Neural cell (in vitro differentiated cells): Measurements from ENCODE around the gene CT45A1. TPM values are rescaled to one million over a fixed set of nuclear protein-coding genes. Genes with fewer than 3 reads are reported as not detected.

Experiments
- H2AFZ ChIP-seq: fragments of 200-600, 300-800 bp; sonication (generic), shearing (Covaris generic); 2 replicates; pipeline ENCODE4 v1.6.0; 2014; ENCODE audit warnings: low read depth, mild to moderate bottlenecking, antibody characterized with exemption, low read length, moderate library complexity
- H3F3A ChIP-seq: fragments of 200-600 bp; shearing (Covaris generic); 2 replicates; pipeline ENCODE4 v1.6.1; 2016; ENCODE audit warnings: mild to moderate bottlenecking, moderate library complexity, mixed read lengths, antibody characterized with exemption, low read length; ENCODE audit not compliant: insufficient read depth, poor library complexity, severe bottlenecking
- H3K27ac ChIP-seq: fragments of 200-600, 300-800 bp; sonication (generic), shearing (Covaris generic); 2 replicates; pipeline ENCODE4 v1.5.1; 2014; ENCODE audit warnings: mild to moderate bottlenecking, low read length, moderate library complexity
- H3K27me3 ChIP-seq: fragments of 300-800, 200-600 bp; sonication (generic), shearing (Covaris generic); 2 replicates; pipeline ENCODE4 v1.6.0; 2014; ENCODE audit warnings: mild to moderate bottlenecking, low read depth, low read length, moderate library complexity; ENCODE audit not compliant: insufficient read depth
- H3K36me3 ChIP-seq: fragments of 300-800, 200-600 bp; sonication (generic), shearing (Covaris generic); 2 replicates; pipeline ENCODE4 v1.5.1; 2014; ENCODE audit warnings: mild to moderate bottlenecking, antibody characterized with exemption, low read length, moderate library complexity; ENCODE audit not compliant: insufficient read depth
- H3K4me2 ChIP-seq: fragments of 300-800, 200-600 bp; sonication (generic), shearing (Covaris generic); 2 replicates; pipeline ENCODE4 v1.6.0; 2014; ENCODE audit warnings: mild to moderate bottlenecking, low read length
- H3K4me3 ChIP-seq: fragments of 300-800, 200-600 bp; sonication (generic), shearing (Covaris generic); 2 replicates; pipeline ENCODE4 v1.5.1; 2014; ENCODE audit warnings: mild to moderate bottlenecking, low read length, moderate library complexity
- H3K79me2 ChIP-seq: fragments of 200-600 bp; shearing (Covaris generic); replicated peaks from 2 replicates; pipeline ENCODE4 v1.6.0; 2014; ENCODE audit warnings: mild to moderate bottlenecking, low read length, moderate library complexity; ENCODE audit not compliant: insufficient read depth
- H3K9ac ChIP-seq: fragments of 300-800, 200-600 bp; sonication (generic), shearing (Covaris generic); 2 replicates; pipeline ENCODE4 v1.6.1; 2016; ENCODE audit warnings: mild to moderate bottlenecking, low read length, mixed read lengths
- H3K9me2 ChIP-seq: fragments of 200-600 bp; shearing (Covaris generic); 2 replicates; pipeline ENCODE4 v1.6.1; 2016; ENCODE audit warnings: mild to moderate bottlenecking, low read length, mixed read lengths; ENCODE audit not compliant: insufficient read depth
- H3K9me3 ChIP-seq: fragments of 200-600, 300-800 bp; sonication (generic), shearing (Covaris generic); 2 replicates; pipeline ENCODE4 v1.6.1; 2016; ENCODE audit warnings: mild to moderate bottlenecking, mixed run types, low read length, moderate library complexity, mixed read lengths
- H4K20me1 ChIP-seq: fragments of 200-600 bp; shearing (Covaris generic); 2 replicates; pipeline ENCODE4 v1.6.1; 2016; ENCODE audit warnings: mild to moderate bottlenecking, mixed run types; ENCODE audit not compliant: insufficient read depth
- EP300 ChIP-seq: fragments of 450-650 bp; conservative IDR thresholded peaks from 2 replicates; pipeline ENCODE4 v1.6.1; 2014; ENCODE audit warnings: antibody characterized with exemption, mild to moderate bottlenecking, moderate library complexity; ENCODE audit not compliant: poor library complexity, severe bottlenecking
- EZH2 ChIP-seq: fragments of 200-600, 300-800 bp; shearing (Covaris generic), sonication (generic); IDR thresholded peaks from 2 replicates; pipeline ENCODE4 v1.6.1; 2014; ENCODE audit warnings: antibody characterized with exemption, low read length, borderline replicate concordance, mild to moderate bottlenecking; ENCODE audit not compliant: insufficient read depth, poor library complexity, severe bottlenecking
- MXI1 ChIP-seq: fragments of 450-650 bp; conservative IDR thresholded peaks from 2 replicates; pipeline ENCODE4 v1.6.1; 2014; ENCODE audit warnings: antibody characterized with exemption, mild to moderate bottlenecking; ENCODE audit not compliant: poor library complexity, severe bottlenecking
- POLR2AphosphoS5 ChIP-seq: IDR thresholded peaks from 2 replicates; pipeline ENCODE4 v1.6.1; 2012
- RAD21 ChIP-seq: fragments of 450-650 bp; conservative IDR thresholded peaks from 2 replicates; pipeline ENCODE4 v1.6.1; 2014; ENCODE audit warnings: antibody characterized with exemption, mild to moderate bottlenecking, moderate library complexity
- REST ChIP-seq: IDR thresholded peaks from 2 replicates; pipeline ENCODE4 v1.6.1; 2012; ENCODE audit warnings: borderline replicate concordance
- SMC3 ChIP-seq: fragments of 450-650 bp; conservative IDR thresholded peaks from 2 replicates; pipeline ENCODE4 v1.6.1; 2014; ENCODE audit warnings: antibody characterized with exemption, mild to moderate bottlenecking, moderate library complexity; ENCODE audit not compliant: poor library complexity
- TAF1 ChIP-seq: IDR thresholded peaks from 2 replicates; pipeline ENCODE4 v1.6.1; 2012; ENCODE audit warnings: low read depth
- polyA plus RNA-seq: library from polyadenylated mRNA; depleted of rRNA; stranded (reverse); fragments of >200 nt; gene quantifications from 2 replicates; pipeline ENCODE4 v1.2.3, GENCODE V29; 2014
- TF ChIP-seq, protein P1 (sequence below): fragments of 450-650 bp; IDR thresholded peaks from 2 replicates; pipeline ENCODE4 v1.5.1; 2014; ENCODE audit warnings: antibody characterized with exemption, mild to moderate bottlenecking, moderate library complexity; ENCODE audit not compliant: poor library complexity, severe bottlenecking

The CT45A1 gene
- polyA plus RNA-seq, 1 donor from 2014 or later, result not detected

- Histone ChIP-seq H3K4me2 (no peak overlapping the region), H3K4me3 (no peak overlapping the region)
Measured at GRCh38 chrX:135697601-135698000, 15.8 kb upstream of the CT45A1 start.

GRCh38 chrX:135698924-135699323 lies 14.5 kb upstream of the CT45A1 start:
- no peaks in the 10 kb centered on the region for H3K9me2 ChIP-seq
- no peak overlapping the region for H3K4me3 ChIP-seq
- TF ChIP-seq MXI1 (no peak), EP300 (no peak), REST (no peak), RAD21 (no peak), EZH2 (no peak), POLR2AphosphoS5 (no peak), TAF1 (no peak), SMC3 (no peak)
- TF ChIP-seq, protein P1, sequence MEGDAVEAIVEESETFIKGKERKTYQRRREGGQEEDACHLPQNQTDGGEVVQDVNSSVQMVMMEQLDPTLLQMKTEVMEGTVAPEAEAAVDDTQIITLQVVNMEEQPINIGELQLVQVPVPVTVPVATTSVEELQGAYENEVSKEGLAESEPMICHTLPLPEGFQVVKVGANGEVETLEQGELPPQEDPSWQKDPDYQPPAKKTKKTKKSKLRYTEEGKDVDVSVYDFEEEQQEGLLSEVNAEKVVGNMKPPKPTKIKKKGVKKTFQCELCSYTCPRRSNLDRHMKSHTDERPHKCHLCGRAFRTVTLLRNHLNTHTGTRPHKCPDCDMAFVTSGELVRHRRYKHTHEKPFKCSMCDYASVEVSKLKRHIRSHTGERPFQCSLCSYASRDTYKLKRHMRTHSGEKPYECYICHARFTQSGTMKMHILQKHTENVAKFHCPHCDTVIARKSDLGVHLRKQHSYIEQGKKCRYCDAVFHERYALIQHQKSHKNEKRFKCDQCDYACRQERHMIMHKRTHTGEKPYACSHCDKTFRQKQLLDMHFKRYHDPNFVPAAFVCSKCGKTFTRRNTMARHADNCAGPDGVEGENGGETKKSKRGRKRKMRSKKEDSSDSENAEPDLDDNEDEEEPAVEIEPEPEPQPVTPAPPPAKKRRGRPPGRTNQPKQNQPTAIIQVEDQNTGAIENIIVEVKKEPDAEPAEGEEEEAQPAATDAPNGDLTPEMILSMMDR, result no peak
- H2AFZ ChIP-seq, result no peak overlapping the region
- no peaks in the 10 kb centered on the region for H3K27me3 ChIP-seq
- no peak overlapping the region for H3K4me2 ChIP-seq
- no peaks in the 10 kb centered on the region for H4K20me1 ChIP-seq
- no peaks in the 10 kb centered on the region for H3F3A ChIP-seq
- H3K9ac ChIP-seq, result no peak overlapping the region
- H3K79me2 ChIP-seq, result no peaks in the 10 kb centered on the region
- no peaks in the 10 kb centered on the region for H3K9me3 ChIP-seq
- no peak overlapping the region for H3K27ac ChIP-seq
- H3K36me3 ChIP-seq, result no peaks in the 10 kb centered on the region

More at GRCh38 chrX:135697601-135698000, 15.8 kb upstream of the CT45A1 start:
- Histone ChIP-seq H3K79me2 (no peaks in the 10 kb centered on the region), H3K27me3 (no peaks in the 10 kb centered on the region), H3K9ac (no peak overlapping the region), H3K9me3 (no peaks in the 10 kb centered on the region), H3K36me3 (no peaks in the 10 kb centered on the region), H4K20me1 (no peaks in the 10 kb centered on the region), H3F3A (no peaks in the 10 kb centered on the region), H3K9me2 (no peaks in the 10 kb centered on the region), H3K27ac (no peak overlapping the region), H2AFZ (no peak overlapping the region)
- TF ChIP-seq POLR2AphosphoS5 (no peak), REST (no peak), MXI1 (no peak), RAD21 (no peak)
- TF ChIP-seq, protein P1, result no peak
